ENCODE measurements around the gene ADAM23.

Gene ADAM23

DNA sequence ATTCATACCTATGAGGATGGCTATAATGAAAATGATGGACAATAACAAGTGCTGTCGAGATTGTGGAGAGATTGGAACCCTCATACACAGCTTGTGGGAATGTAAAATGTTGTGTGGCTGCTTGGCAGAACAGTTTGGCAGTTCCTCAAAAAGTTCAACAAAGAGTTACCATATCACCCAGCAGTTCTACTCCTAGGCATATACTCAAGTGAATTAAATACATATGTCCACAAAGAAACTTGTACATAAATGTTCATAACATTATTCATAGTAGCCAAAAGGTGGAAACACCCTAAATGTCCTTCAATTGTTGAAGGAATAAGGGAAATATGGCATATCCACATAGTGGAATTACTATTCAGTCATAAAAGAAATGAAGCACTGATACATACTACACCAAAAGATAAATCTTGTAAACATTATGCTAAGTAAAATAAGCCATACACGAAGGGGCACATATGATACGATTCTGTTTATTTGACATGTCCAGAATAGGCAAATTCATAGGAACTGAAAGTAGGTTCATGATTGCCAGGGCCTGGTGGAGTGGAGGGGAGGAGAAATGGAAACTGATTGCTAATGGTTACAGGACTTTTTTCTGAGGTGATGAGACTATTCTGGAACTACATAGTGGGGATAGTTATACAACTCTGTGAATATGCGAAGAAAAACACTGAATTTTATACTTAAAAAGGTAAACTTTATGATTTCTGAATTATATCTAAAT is 92.1 kb downstream of the ADAM23 start:
- H3K27ac ChIP-seq (ENCODE audit: low read depth, low read length, poor library complexity, severe bottlenecking) = no peak overlapping the region
- H2AFZ ChIP-seq (ENCODE audit: low read length) = no peak overlapping the region
- H3K4me1 ChIP-seq (ENCODE audit: insufficient read depth, low read length, severe bottlenecking) = no peaks in the 10 kb centered on the region
- no peak overlapping the region for H3K9ac ChIP-seq (ENCODE audit: low read length)
- H4K20me1 ChIP-seq (ENCODE audit: insufficient read depth, low read length) = no peaks in the 10 kb centered on the region
- no peaks in the 10 kb centered on the region for H3K9me3 ChIP-seq (ENCODE audit: low read length)
- H3K36me3 ChIP-seq (ENCODE audit: insufficient read depth, low read length) = no peaks in the 10 kb centered on the region
- H3K4me3 ChIP-seq (ENCODE audit: low read depth, low read length, poor library complexity, severe bottlenecking) = no peak overlapping the region
- H3K79me2 ChIP-seq (ENCODE audit: insufficient read depth, low read length) = no peaks in the 10 kb centered on the region
- H3F3A ChIP-seq (ENCODE audit: insufficient read depth, low read length) = no peaks in the 10 kb centered on the region
- TF ChIP-seq EZH2 (IDR thresholded peaks at IDR 0.05; ENCODE audit: borderline replicate concordance, low read length) = no peak
- TF ChIP-seq, protein P1, sequence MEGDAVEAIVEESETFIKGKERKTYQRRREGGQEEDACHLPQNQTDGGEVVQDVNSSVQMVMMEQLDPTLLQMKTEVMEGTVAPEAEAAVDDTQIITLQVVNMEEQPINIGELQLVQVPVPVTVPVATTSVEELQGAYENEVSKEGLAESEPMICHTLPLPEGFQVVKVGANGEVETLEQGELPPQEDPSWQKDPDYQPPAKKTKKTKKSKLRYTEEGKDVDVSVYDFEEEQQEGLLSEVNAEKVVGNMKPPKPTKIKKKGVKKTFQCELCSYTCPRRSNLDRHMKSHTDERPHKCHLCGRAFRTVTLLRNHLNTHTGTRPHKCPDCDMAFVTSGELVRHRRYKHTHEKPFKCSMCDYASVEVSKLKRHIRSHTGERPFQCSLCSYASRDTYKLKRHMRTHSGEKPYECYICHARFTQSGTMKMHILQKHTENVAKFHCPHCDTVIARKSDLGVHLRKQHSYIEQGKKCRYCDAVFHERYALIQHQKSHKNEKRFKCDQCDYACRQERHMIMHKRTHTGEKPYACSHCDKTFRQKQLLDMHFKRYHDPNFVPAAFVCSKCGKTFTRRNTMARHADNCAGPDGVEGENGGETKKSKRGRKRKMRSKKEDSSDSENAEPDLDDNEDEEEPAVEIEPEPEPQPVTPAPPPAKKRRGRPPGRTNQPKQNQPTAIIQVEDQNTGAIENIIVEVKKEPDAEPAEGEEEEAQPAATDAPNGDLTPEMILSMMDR (IDR thresholded peaks at IDR 0.05; ENCODE audit: low read length) = no peak
- H3K4me2 ChIP-seq (ENCODE audit: low read length) = no peak overlapping the region
- no peaks in the 10 kb centered on the region for H3K27me3 ChIP-seq (ENCODE audit: insufficient read depth, low read length)
- H3K9me2 ChIP-seq (ENCODE audit: low read depth, low read length) = no peaks in the 10 kb centered on the region

DNA sequence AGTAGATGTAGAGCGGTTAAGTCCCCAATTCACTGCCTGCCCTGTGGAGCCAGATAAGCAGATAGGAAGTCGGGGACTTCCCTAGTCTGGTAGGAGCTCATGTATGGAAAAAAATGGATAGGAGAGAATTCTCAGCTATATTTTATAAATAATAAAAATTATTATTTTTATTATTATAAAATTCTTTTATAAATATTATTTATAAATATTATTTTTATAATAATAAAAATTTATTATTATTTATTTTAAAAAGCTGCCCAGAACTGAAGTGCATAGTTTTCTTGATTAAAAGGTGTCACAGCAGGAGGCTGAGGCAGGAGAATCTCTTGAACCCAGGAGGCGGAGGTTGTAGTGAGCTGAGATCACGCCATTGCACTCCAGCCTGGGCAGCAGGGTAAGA is 97.4 kb downstream of the ADAM23 start:
- H4K20me1 ChIP-seq (ENCODE audit: insufficient read depth, low read length) = no peaks in the 10 kb centered on the region
- H3K36me3 ChIP-seq (ENCODE audit: insufficient read depth, low read length) = no peaks in the 10 kb centered on the region
- H3K9me3 ChIP-seq (ENCODE audit: low read length) = no peaks in the 10 kb centered on the region
- no peak overlapping the region for H2AFZ ChIP-seq (ENCODE audit: low read length)
- TF ChIP-seq, protein P1 (IDR thresholded peaks at IDR 0.05; ENCODE audit: low read length) = no peak
- TF ChIP-seq EZH2 (IDR thresholded peaks at IDR 0.05; ENCODE audit: borderline replicate concordance, low read length) = no peak
- H3K79me2 ChIP-seq (ENCODE audit: insufficient read depth, low read length) = no peaks in the 10 kb centered on the region
- H3K4me2 ChIP-seq (ENCODE audit: low read length) = no peak overlapping the region
- H3K27me3 ChIP-seq (ENCODE audit: insufficient read depth, low read length) = no peaks in the 10 kb centered on the region
- no peaks in the 10 kb centered on the region for H3K9me2 ChIP-seq (ENCODE audit: low read depth, low read length)
- no peak overlapping the region for H3K4me3 ChIP-seq (ENCODE audit: low read depth, low read length, poor library complexity, severe bottlenecking)
- no peaks in the 10 kb centered on the region for H3K4me1 ChIP-seq (ENCODE audit: insufficient read depth, low read length, severe bottlenecking)
- H3F3A ChIP-seq (ENCODE audit: insufficient read depth, low read length) = no peaks in the 10 kb centered on the region
- H3K9ac ChIP-seq (ENCODE audit: low read length) = no peak overlapping the region
- no peak overlapping the region for H3K27ac ChIP-seq (ENCODE audit: low read depth, low read length, poor library complexity, severe bottlenecking)

DNA sequence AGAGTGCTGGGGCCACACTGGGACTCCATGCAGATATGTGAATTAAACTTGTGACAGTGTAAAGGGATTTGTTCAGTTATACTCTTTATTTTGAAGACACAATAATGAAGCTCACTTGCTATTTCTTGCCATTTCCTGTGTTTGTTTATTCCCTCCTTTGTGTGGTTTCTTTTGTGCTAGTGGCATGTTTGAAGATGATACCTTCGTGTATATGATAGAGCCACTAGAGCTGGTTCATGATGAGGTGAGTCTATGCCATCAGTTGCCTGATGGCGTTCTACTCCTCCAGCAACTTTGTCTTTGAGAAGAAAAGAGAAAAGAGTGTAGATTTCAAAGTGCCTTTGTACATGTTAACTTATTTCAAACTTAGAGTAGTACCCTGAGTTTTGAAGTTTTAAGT is 99.7 kb downstream of the ADAM23 start:
- Histone ChIP-seq H3K4me2 (ENCODE audit: low read length) (no peak overlapping the region), H3F3A (ENCODE audit: insufficient read depth, low read length) (no peaks in the 10 kb centered on the region), H3K27ac (ENCODE audit: low read depth, low read length, poor library complexity, severe bottlenecking) (no peak overlapping the region)

More for the DNA sequence above, 99.7 kb downstream of the ADAM23 start:
- no peaks in the 10 kb centered on the region for H3K36me3 ChIP-seq (ENCODE audit: insufficient read depth, low read length)
- no peak overlapping the region for H3K9ac ChIP-seq (ENCODE audit: low read length)
- no peaks in the 10 kb centered on the region for H3K79me2 ChIP-seq (ENCODE audit: insufficient read depth, low read length)
- TF ChIP-seq, protein P1 (IDR thresholded peaks at IDR 0.05; ENCODE audit: low read length) = no peak
- TF ChIP-seq EZH2 (IDR thresholded peaks at IDR 0.05; ENCODE audit: borderline replicate concordance, low read length) = no peak
- no peak overlapping the region for H2AFZ ChIP-seq (ENCODE audit: low read length)
- H3K4me3 ChIP-seq (ENCODE audit: low read depth, low read length, poor library complexity, severe bottlenecking) = no peak overlapping the region
- no peaks in the 10 kb centered on the region for H3K9me3 ChIP-seq (ENCODE audit: low read length)
- H3K9me2 ChIP-seq (ENCODE audit: low read depth, low read length) = no peaks in the 10 kb centered on the region
- no peaks in the 10 kb centered on the region for H3K27me3 ChIP-seq (ENCODE audit: insufficient read depth, low read length)
- H4K20me1 ChIP-seq (ENCODE audit: insufficient read depth, low read length) = no peaks in the 10 kb centered on the region
- H3K4me1 ChIP-seq (ENCODE audit: insufficient read depth, low read length, severe bottlenecking) = no peaks in the 10 kb centered on the region
